Measurements from ENCODE around the gene PSG5.
"Not testable (repeated sequence)": the region's sequence is repeated elsewhere in the genome, so short reads cannot be mapped to it uniquely, and the experiment has no call there.

DNA sequence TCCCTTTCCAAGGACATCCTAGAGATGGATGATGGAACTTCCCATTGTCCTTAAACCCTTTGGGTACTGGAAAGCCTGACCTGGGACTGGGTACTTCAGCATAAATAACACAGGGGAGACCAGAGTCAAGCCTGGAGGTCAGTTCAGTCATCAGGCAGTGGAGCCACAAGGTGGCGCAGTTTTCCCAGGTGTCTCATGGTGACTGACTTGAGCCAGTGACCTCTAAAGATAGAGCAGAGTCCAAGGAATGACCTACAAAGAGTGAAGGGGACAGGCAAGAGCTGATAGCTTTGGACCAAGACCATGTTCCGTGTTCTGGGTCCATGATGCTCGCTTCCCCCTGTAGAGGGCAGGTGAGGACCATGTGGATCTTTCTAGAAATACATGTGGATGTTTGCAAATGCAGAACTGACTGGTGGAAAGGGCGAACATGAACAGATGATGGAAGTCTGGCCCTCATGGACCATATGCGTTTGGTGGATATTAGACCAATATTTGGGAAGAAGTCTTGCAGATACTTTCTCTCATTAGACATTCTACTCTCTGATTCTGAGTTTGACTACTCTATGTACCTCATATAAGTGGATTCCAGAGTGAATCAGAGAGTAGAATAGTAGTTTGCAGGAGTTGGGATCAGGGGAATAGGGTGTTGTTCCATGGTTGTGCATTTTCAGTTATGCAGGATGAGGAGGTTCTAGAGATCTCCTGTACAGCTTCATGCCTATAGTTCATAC is 12.5 kb upstream of the PSG5 start:
- TF ChIP-seq CTCF (conservative IDR thresholded peaks at IDR 0.05): 0 out of 2 replicates have a peak, but pooled peaks have one; percentile 7
- not testable (repeated sequence) for TF ChIP-seq ZFX (IDR thresholded peaks at IDR 0.05)
